22Rv1 (cell line): Measurements from ENCODE around the gene PLAU.

Experiments
- H3K27ac ChIP-seq: fragments of 450-650 bp; 2 replicates; pipeline ENCODE4 v1.5.1; 2017
- CTCF ChIP-seq: fragments of 450-650 bp; IDR thresholded peaks from 2 replicates; pipeline ENCODE4 v1.5.1; 2017; ENCODE audit warnings: mild to moderate bottlenecking
- ZFX ChIP-seq: fragments of 450-650 bp; IDR thresholded peaks from 2 replicates; pipeline ENCODE4 v1.6.1; 2017; ENCODE audit warnings: antibody characterized with exemption, borderline replicate concordance

Gene PLAU

DNA sequence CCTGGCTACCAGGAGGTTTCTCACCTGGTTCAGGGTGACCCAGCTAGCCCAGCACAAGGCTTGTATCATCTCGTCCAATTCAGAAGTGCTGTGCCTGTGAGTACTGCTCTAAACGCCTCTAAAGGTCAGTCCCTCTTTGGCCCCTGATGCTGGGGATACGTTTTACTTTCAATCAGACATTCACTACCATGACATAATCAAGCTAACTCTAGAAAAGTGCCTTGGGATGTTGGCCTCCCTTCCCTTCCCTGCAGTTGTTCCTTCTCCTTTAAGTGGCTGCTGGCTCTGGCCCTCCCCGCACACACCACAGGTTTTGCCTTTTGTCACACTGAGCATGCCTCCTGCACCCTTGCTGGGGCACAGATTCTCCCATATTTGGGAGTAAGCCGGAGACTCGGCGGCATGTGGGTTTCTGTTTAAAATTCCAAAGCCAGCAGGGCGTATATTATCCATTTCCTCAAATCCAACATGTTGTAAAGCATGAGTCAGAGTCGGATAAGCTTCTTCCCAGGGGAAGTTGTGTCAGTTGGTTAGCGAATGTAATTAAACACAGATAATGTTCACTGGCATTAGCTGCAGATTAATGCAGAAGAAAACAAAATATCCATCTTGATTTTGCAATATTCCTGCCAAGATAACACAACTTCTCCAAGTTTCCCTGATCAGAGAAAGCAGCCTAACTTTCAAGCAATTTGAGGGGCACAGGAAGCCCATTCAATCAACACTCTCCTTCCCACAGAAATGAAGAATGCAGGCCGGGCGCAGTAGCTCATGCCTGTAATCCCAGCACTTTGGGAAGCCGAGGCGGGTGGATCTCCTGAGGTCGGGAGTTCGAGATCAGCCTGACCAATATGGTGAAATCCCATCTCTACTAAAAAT is 55.2 kb downstream of the PLAU start:
- no peak for TF ChIP-seq ZFX
- TF ChIP-seq CTCF, result no peak
- H3K27ac ChIP-seq, result 0 out of 2 replicates have a peak overlapping the region, but pooled peaks have one; percentile 0

DNA sequence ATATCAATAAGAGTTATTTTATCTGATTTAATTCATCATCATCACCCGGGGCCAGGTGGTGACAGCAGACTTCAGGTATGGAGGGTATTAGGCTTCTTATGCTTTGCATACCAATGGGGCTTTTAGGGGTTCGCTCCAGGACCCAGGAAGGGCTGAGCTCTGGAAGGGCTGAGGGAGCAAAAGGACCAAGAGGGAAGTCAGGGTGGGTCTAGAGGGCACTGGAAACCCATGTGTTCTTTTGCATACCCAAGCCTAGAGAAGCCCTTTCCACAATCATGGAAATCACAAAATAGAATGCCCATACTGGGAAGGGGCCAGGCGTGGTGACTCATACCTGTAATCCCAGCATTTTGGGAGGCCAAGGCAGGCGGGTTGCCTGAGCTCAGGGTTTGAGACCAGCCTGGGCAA is 56.1 kb downstream of the PLAU start:
- no peak for TF ChIP-seq ZFX
- no peak for TF ChIP-seq CTCF
- H3K27ac ChIP-seq, result no peak overlapping the region
